ENCODE results near the gene NXPE3. TPM values are rescaled to one million over a fixed set of nuclear protein-coding genes. Genes with fewer than 3 reads are reported as not detected.
"Not testable (repeated sequence)": the region's sequence is repeated elsewhere in the genome, so short reads cannot be mapped to it uniquely, and the experiment has no call there.

NXPE3 gene
- total and polyA plus RNA-seq, 8 donors, result 10.0 to 17.0 (median 12.8) TPM

GRCh38 chr3:101735833-101736232 is 43.2 kb upstream of the NXPE3 start:
- H3K4me3 ChIP-seq, result no peak overlapping the region
- peaks cover 0 to 59% of the 10 kb centered on the region in 2 donors for H3K36me3 ChIP-seq
- TF ChIP-seq, protein P1, sequence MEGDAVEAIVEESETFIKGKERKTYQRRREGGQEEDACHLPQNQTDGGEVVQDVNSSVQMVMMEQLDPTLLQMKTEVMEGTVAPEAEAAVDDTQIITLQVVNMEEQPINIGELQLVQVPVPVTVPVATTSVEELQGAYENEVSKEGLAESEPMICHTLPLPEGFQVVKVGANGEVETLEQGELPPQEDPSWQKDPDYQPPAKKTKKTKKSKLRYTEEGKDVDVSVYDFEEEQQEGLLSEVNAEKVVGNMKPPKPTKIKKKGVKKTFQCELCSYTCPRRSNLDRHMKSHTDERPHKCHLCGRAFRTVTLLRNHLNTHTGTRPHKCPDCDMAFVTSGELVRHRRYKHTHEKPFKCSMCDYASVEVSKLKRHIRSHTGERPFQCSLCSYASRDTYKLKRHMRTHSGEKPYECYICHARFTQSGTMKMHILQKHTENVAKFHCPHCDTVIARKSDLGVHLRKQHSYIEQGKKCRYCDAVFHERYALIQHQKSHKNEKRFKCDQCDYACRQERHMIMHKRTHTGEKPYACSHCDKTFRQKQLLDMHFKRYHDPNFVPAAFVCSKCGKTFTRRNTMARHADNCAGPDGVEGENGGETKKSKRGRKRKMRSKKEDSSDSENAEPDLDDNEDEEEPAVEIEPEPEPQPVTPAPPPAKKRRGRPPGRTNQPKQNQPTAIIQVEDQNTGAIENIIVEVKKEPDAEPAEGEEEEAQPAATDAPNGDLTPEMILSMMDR (IDR thresholded peaks at IDR 0.05), result no peak
- intact Hi-C loops (cut with DNase I), result no loop called here
- H3K27ac ChIP-seq, result no peak overlapping the region
- no peaks in the 10 kb centered on the region for H3K9me3 ChIP-seq
- DNase-seq, result no peak
- no peak for ATAC-seq
- no peaks in the 10 kb centered on the region for H3K4me1 ChIP-seq
- H3K27me3 ChIP-seq, result no peaks in the 10 kb centered on the region

DNA sequence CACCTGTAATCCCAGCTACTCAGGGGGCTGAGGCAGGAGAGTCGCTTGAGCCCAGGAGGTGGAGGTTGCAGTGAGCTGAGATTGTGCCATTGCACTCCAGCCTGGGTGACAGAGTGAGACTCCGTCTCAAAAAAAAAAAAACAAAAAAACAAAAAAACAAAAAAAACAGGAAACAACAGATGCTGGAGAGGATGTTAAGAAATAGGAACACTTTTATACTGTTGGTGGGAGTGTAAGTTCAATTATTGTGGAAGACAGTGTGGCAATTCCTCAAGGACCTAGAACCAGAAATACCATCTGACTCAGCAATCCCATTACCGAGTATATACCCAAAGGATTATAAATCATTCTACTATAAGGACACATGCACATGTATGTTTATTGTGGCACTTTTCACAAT is 37.1 kb upstream of the NXPE3 start:
- H3K27ac ChIP-seq; ATAC-seq; H3K27me3 ChIP-seq; H3K4me1 ChIP-seq; intact Hi-C loops (cut with DNase I); DNase-seq; H3K9me3 ChIP-seq; H3K4me3 ChIP-seq; H3K36me3 ChIP-seq: not testable (repeated sequence)

DNA sequence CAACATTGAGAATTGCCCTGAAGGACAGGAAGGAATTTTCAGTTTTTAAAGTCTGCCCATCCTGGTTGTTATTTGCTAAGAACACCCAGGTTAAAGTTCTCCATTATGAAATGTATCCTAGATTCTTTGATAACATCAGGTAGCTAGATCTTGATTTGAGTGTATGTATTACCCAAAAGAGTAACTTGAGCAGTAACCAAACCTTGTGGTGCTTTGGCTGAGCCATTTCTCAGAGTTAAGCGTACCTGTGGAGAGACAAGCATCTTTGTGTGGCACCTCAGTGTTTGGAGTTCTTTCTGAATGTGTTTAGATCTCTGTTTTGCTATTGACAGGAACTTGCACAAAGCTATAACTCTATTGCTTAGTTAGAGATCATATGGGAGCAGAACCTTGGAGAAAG is 34.2 kb upstream of the NXPE3 start:
- Histone ChIP-seq H3K27me3 (no peaks in the 10 kb centered on the region), H3K27ac (no peak overlapping the region), H3K4me3 (no peak overlapping the region), H3K9me3 (no peaks in the 10 kb centered on the region), H3K4me1 (no peaks in the 10 kb centered on the region), H3K36me3 (peaks cover 0 to 10% of the 10 kb centered on the region in 2 donors)
- no peak for DNase-seq
- ATAC-seq, result no peak
- intact Hi-C loops (cut with DNase I), result no loop called here
- TF ChIP-seq, protein P1 (IDR thresholded peaks at IDR 0.05), result no peak

GRCh38 chr3:101745934-101746333 is 33.1 kb upstream of the NXPE3 start:
- ATAC-seq; DNase-seq; H3K4me3 ChIP-seq; H3K27me3 ChIP-seq; H3K27ac ChIP-seq; H3K4me1 ChIP-seq; intact Hi-C loops (cut with DNase I); H3K9me3 ChIP-seq: not testable (repeated sequence)
- H3K36me3 ChIP-seq, result peaks cover 0 to 10% of the 10 kb centered on the region in 2 donors

DNA sequence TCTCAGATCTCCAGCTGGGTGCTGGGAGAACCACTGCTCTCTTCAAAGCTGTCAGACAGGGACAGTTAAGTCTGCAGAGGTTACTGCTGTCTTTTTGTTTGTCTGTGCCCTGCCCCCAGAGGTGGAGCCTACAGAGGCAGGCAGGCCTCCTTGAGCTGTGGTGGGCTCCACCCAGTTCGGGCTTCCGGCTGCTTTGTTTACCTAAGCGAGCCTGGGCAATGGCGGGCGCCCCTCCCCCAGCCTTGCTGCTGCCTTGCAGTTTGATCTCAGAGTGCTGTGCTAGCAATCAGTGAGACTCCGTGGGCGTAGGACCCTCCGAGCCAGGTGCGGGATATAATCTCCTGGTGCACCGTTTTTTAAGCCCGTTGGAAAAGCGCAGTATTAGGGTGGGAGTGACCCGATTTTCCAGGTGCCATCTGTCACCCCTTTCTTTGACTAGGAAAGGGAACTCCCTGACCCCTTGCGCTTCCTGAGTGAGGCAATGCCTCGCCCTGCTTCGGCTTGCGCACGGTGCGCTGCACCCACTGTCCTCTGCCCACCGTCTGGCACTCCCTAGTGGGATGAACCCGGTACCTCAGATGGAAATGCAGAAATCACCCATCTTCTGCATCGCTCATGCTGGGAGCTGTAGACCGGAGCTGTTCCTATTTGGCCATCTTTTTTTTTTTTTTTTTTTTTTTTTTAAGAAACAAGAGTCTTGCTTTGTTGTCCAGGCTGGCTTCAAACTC is 25.5 kb upstream of the NXPE3 start:
- H3K27ac ChIP-seq; H3K4me1 ChIP-seq; H3K4me3 ChIP-seq; H3K27me3 ChIP-seq; DNase-seq; intact Hi-C loops (cut with DNase I); H3K9me3 ChIP-seq; ATAC-seq: not testable (repeated sequence)
- peaks cover 0 to 40% of the 10 kb centered on the region in 2 donors for H3K36me3 ChIP-seq

DNA sequence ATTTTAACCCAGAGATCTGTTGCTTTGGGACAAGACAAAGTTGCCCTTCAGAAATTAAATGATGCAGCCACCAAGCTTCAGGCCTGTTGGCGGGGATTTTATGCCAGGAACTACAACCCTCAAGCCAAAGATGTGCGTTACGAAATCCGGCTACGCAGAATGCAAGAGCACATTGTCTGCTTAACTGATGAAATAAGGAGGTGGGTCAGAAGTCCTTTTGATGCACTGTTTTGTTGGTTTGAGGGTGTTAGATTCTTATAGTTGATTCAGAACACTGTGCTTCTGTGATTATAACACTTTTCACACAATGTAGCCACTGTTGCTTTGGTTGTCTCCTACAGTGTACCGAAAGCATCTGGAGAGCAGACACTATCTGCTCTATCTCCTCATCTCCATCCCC is 20.8 kb upstream of the NXPE3 start:
- Histone ChIP-seq H3K4me3 (no peak overlapping the region), H3K27me3 (no peaks in the 10 kb centered on the region), H3K9me3 (no peaks in the 10 kb centered on the region), H3K27ac (no peak overlapping the region), H3K36me3 (peaks cover 0 to 50% of the 10 kb centered on the region in 2 donors), H3K4me1 (no peaks in the 10 kb centered on the region)
- DNase-seq (no peak), ATAC-seq (no peak)
- intact Hi-C loops (cut with DNase I), result no loop called here
- TF ChIP-seq, protein P1 (IDR thresholded peaks at IDR 0.05), result no peak
